Astrocyte (in vitro differentiated cells and primary cell): Measurements from ENCODE around the gene ADRA2C.

ENCODE experiments used
- EZH2 ChIP-seq: IDR thresholded peaks from 2 replicates; pipeline ENCODE4 v1.6.1; 2012; ENCODE audit warnings: mild to moderate bottlenecking, low read length, inconsistent platforms; ENCODE audit not compliant: insufficient read depth
- TF ChIP-seq, protein P1 (sequence below): IDR thresholded peaks from 2 replicates; pipeline ENCODE4 v1.5.1; 2011; ENCODE audit warnings: low read depth, mild to moderate bottlenecking, inconsistent platforms, low read length, moderate library complexity; ENCODE audit not compliant: insufficient read depth

DNA sequence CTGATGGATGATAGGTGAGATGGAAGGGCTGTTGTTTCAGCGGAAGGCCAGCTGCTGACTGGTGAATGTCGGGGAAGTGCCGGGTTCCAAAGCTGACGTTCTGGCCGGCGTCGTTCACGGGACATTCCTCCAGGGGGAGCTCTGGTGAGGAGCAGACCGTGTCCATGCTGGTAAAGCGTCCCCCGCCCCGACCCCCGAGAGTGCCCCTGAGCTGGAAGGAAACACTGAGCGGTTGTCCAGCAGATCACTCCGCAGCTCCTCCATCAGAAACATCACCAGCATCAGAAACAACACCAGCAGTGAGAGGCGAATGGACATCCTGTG, 18.6 kb upstream of the ADRA2C start:
- peak; percentile 16 for TF ChIP-seq EZH2
- TF ChIP-seq, protein P1, sequence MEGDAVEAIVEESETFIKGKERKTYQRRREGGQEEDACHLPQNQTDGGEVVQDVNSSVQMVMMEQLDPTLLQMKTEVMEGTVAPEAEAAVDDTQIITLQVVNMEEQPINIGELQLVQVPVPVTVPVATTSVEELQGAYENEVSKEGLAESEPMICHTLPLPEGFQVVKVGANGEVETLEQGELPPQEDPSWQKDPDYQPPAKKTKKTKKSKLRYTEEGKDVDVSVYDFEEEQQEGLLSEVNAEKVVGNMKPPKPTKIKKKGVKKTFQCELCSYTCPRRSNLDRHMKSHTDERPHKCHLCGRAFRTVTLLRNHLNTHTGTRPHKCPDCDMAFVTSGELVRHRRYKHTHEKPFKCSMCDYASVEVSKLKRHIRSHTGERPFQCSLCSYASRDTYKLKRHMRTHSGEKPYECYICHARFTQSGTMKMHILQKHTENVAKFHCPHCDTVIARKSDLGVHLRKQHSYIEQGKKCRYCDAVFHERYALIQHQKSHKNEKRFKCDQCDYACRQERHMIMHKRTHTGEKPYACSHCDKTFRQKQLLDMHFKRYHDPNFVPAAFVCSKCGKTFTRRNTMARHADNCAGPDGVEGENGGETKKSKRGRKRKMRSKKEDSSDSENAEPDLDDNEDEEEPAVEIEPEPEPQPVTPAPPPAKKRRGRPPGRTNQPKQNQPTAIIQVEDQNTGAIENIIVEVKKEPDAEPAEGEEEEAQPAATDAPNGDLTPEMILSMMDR = peak; percentile 8
